SHP77 (cell line): ENCODE data around the gene PSEN2.
"Not testable (repeated sequence)": the region's sequence is repeated elsewhere in the genome, so short reads cannot be mapped to it uniquely, and the experiment has no call there.

Experiments
- DNase-seq, 2 experiments: peaks; one replicate each; lab custom pipeline; 2025; lab: John Stamatoyannopoulos, UW

The PSEN2 gene

DNA sequence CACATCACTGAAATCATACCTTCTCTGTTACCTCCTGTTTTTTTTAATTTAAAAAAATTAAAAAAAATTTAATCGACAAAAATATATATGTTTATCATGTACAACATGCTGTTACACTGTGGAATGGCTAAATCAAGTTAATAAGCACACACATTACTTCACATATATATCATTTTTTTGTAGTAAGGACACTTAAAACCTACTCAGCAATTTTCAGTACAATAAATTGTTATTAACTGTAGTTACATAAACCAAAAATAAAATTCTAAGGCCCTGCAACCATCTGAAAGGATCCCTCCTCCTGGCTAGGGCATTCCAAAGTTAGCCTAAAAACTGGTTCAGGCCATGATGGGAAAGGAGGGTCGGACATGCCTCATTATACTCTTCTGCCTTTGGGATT, 46.1 kb downstream of the PSEN2 start:
- DNase-seq, result no peak

- DNase-seq, result no peak
Measured at GRCh38 chr1:226919587-226919986, 49.2 kb downstream of the PSEN2 start.

DNA sequence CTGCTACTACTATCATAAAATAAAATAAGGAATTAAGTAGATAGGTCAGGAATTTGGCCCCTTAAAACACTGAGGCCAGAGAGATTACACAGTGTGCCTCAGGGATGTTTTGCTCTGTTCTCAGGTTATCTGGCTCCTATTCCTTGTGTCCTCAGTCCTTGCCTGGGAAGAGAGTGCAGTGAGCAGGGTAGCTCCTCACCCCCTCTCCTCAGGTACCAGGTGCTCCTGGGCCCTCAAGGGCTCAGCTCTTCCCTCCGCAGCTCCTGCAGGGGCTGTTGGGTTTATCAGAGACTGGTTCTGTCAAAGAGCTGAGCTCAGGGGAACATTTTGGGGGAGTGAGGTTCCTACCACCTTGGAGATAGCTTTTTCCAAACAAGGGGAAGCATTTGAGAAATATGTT, 49.6 kb downstream of the PSEN2 start:
- DNase-seq, result no peak

DNA sequence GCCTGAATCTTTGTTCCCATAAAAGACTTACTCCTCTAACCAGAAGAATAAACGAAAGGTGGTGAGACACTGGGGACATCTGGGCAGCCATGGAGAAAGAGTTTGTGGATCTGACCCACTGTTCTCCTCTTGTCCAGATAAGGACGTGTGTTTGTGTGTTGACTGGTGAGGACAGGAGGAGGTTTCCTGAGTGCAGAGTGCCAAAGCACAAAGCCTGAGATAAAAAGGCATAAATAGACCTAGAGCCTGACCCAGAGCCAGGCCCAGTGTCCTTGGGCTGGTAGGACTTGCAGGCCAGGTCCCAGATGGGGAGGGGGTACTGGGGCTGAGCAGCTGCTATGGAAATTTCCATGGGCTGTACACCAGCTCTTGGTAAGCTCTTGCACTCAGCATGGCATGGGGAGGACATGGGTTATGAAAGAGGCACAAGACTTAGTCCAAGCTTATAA, 50.1 kb downstream of the PSEN2 start:
- DNase-seq, result no peak

DNA sequence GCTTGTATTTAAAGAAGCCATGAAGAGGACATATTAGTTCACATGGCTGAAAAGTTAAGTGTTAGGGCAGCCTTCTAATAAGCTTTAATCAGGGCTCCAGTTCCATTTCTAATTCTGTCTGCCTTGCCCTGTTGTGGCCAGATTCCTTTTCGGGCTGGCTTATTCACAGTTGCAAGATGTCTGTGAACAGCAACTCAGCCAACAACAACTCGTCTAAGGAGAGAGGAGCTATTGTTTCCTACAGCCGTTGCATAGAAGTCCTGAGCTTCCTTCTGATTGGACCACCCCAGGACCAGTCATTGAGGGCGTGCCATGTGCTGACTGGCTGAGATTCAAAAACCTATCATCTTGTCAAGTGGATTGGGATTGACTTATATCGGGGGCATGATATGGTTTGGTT, 51.1 kb downstream of the PSEN2 start:
- DNase-seq, result no peak

- not testable (repeated sequence) for DNase-seq
Measured at GRCh38 chr1:226929260-226930111, 59.1 kb downstream of the PSEN2 start.

GRCh38 chr1:226934483-226935237, 64.2 kb downstream of the PSEN2 start:
- no peak for DNase-seq

GRCh38 chr1:226937940-226938725, 67.7 kb downstream of the PSEN2 start:
- no peak for DNase-seq

GRCh38 chr1:226938903-226939437, 68.6 kb downstream of the PSEN2 start:
- DNase-seq, result no peak

- DNase-seq, result peak; percentile 66 to 80
Measured at GRCh38 chr1:226939438-226940028, 69.1 kb downstream of the PSEN2 start.

DNA sequence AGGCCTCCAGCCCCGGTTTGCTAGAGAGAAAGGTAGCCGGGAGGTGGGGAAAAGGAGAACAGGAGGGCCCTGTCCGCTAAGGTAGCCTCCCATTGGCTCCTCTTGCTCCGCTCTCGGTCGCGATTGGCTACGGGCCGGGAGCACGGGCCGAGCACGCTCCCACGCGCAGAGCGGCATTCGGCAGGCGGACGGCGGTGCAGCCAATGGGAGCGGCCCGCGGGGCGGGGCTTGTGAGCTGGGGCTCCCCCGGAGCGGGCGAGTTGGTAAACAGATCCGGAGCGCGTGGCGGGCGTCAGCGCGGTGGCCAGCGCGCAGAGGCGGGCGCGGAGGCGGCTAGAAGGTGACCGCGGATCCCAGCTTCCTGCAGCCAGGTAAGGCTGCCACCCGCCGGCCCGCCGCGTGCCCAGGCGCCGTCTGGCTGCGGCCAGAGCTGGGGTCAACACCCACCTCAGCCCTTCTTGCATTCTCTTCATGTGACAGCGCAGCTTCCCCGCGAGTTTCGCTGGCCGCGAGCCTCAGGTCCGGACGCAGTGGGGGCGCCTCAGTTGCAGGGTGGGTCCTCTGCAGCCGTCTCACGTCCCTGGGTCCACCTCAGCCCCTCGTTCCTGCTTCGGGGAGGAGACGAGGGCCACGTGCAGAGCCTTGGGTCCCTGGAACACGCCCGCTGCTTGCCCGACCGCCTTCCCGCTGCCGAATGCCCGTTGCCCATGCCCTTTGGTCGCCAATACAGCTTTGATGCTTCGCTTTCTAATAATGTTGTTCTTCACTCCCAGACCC, 69.8 kb downstream of the PSEN2 start, which contains the start of gene COQ8A:
COQ8A (plus strand) TSS at position 266 of the 777 bp plus-strand sequence. CDS start 21,092 bp downstream, outside the sequence.
- DNase-seq, result peak; percentile 98 to 99

GRCh38 chr1:226940806-226941067, 70.3 kb downstream of the PSEN2 start:
- DNase-seq, result no peak

- DNase-seq, result no peak
Measured at GRCh38 chr1:226942392-226942791, 72.0 kb downstream of the PSEN2 start.

GRCh38 chr1:226943156-226943555, 72.7 kb downstream of the PSEN2 start:
- DNase-seq, result no peak

GRCh38 chr1:226943927-226944326, 73.5 kb downstream of the PSEN2 start:
- DNase-seq, result no peak

GRCh38 chr1:226945106-226945857, 74.9 kb downstream of the PSEN2 start:
- DNase-seq, result peak; percentile 84 to 90
